Frontal cortex (tissue), 4 donors: ENCODE results near the gene PUS7L. TPM values are rescaled to one million over a fixed set of nuclear protein-coding genes. Genes with fewer than 3 reads are reported as not detected.

Experiments used
- DNase-seq, 2 donors: peaks; one replicate each; pipeline ENCODE4 v3.0.0; 2012; ENCODE audit warnings: low spot score in 2 of 2
- FAIRE-seq: peaks from 2 replicates; lab custom pipeline; 2012; peaks lifted over from hg19 to GRCh38; lab: Jason Lieb, UNC
- total RNA-seq: library from RNA; depleted of rRNA; stranded (reverse); fragments of >200 nt; gene quantifications from one replicate; pipeline ENCODE4 v1.2.3, GENCODE V29; 2014
- donor health status: control.
- donor health status: control.
- donor health status: control.

The PUS7L gene
- total RNA-seq, 1 donor from 2014 or later: 26.5 TPM

DNA sequence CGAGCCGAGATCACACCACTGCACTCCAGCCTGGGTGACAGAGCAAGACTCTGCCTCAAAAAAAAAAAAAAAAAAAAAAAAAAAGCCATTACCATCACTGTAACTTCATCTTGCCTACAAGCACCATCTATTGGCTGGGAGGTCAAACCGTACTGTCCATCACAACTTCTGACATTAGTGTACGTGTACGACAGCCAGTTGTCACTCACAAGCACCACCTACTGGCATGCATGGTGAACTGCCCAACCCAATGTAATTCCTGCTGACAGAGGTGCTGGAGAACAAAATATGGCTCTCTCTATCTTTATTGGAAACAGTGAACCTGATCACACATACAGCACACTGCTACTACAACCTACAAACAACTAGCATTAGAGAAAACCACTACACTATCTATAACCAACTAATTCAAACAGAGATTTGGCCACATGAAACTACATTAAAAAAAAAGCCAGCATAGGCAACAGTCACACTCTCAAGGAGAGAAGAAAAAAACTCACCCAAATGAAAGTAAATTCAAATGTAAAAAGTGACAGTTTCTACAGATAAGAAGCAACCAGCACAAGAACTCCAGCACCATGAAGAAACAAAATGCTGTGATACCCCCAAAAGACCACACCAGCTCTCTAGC, 82.3 kb downstream of the PUS7L start:
- DNase-seq (no peak), FAIRE-seq (no peak)

DNA sequence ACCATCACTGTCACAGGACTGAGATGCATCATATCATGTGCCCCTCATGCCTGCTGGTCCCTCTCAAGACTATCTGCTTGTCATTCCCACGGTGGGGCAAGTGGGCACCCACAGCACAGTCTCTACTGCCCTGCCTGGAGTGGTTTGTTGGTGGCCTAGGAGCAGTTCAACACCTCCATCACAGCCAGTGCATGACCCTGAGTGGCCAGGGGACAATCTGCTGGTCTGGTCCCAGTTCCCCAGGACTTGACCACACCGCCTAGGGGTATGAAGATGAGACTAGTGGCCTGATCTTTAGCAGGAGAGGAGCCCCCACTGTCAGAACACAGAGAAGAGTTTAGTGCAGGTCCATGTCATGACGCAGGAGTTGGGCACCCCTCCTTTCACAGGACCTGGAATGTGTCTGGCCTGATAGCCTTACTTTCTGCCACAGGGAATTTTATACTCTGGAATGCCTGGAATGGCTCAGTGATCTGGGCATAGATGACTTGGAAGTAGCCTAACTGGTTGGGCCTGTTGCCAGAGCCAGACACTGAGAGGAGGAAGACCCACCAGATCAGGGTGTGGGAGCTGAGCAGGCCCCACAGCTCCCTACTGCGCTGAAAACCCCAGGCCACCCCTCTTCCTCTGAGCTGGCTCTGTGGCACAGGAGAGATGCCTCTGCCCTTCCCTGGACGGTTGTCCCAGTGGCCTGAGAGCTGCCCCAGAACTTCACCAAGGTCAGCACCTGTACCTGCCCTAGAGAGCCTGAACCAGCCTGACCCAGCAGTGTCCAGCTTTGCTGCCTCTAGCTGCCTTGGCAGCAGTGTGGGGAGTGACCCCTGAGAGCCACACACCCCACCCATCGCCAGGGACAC, 83.3 kb downstream of the PUS7L start:
- no peak for DNase-seq
- no peak for FAIRE-seq

DNA sequence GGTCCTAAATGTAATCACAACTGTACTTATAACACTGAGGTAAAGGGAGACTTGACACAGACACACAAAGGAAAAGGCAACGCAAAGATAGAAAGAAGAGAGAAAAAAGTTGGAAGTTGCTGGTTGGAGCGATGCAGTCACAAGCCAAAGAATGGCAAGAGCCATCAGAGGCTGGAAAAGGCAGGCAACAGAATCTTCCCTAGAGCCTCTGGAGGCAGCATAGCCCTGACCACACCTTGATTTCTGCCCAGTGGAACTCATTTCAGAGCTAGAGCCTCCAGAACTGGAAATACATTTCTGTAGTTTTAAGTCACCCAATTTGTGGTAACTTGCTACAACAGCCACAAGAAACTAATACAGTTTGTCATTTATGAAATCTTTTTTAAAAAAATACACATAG, 89.2 kb downstream of the PUS7L start:
- DNase-seq (no peak), FAIRE-seq (no peak)

Other genes with a start within 250 kb of the PUS7L start
- 0.41 TPM for gene ADAMTS20, start 206.6 kb downstream of the PUS7L start, total RNA-seq
- gene IRAK4, start 161 bp upstream of the PUS7L start, total RNA-seq: 4.1 TPM
- 187 TPM for gene TWF1, start 47.5 kb upstream of the PUS7L start, total RNA-seq
- 9.8 TPM for gene TMEM117, start 77.3 kb upstream of the PUS7L start, total RNA-seq